GM12878 (cell line): ENCODE measurements around the gene TSSC4.
A peak's percentile ranks its signal among the peaks of the same experiment; 100 is the strongest.

Experiments
- CHD4 ChIP-seq: fragments of 200-600 bp; sonication (generic); IDR thresholded peaks from 2 replicates; pipeline ENCODE4 v1.6.1; 2016; ENCODE audit warnings: mild to moderate bottlenecking
- CTCF ChIP-seq, 3 experiments: IDR thresholded peaks in 2 of 3; conservative IDR thresholded peaks in 1 of 3; 2 replicates each; pipeline ENCODE4 v1.5.1; 2011; ENCODE audit warnings: low read depth in 3 of 3, low read length in 3 of 3, mild to moderate bottlenecking in 3 of 3, control low read depth in 2 of 3, moderate library complexity in 2 of 3, inconsistent platforms in 1 of 3, mixed read lengths in 1 of 3; ENCODE audit not compliant: control insufficient read depth in 2 of 3, insufficient read depth in 1 of 3; ENCODE audit errors: extremely low read depth in 1 of 3
- MXI1 ChIP-seq: fragments of 150-350 bp; IDR thresholded peaks from 2 replicates; pipeline ENCODE4 v1.6.1; 2011; ENCODE audit warnings: low read depth, mild to moderate bottlenecking, inconsistent platforms, low read length, improper control_type of control experiment
- NFXL1 ChIP-seq: fragments of 450-650 bp; IDR thresholded peaks from 2 replicates; pipeline ENCODE4 v1.6.1; 2017; ENCODE audit warnings: antibody characterized with exemption, mild to moderate bottlenecking, borderline replicate concordance
- POLR2A ChIP-seq: IDR thresholded peaks from 2 replicates; pipeline ENCODE4 v1.6.1; 2011; ENCODE audit warnings: low read depth, mild to moderate bottlenecking, low read length
- SIN3A ChIP-seq: IDR thresholded peaks from 2 replicates; pipeline ENCODE4 v1.6.1; 2012; ENCODE audit warnings: low read depth, low read length, improper control_type of control experiment
- TCF7 ChIP-seq: IDR thresholded peaks from 2 replicates; pipeline ENCODE4 v1.6.1; 2014; ENCODE audit warnings: antibody characterized with exemption, borderline replicate concordance
- ZNF24 ChIP-seq: fragments of 450-650 bp; IDR thresholded peaks from 2 replicates; pipeline ENCODE4 v1.6.1; 2017; ENCODE audit warnings: antibody characterized with exemption, mild to moderate bottlenecking
- ZNF622 ChIP-seq: fragments of 450-650 bp; IDR thresholded peaks from 2 replicates; pipeline ENCODE4 v1.6.1; 2017; ENCODE audit warnings: mild to moderate bottlenecking, inconsistent platforms

- no peak for TF ChIP-seq CTCF (IDR thresholded peaks at IDR 0.05 in 2 of 3, conservative IDR thresholded peaks at IDR 0.05 in 1 of 3; ENCODE audit: control insufficient read depth in 2 of 3, extremely low read depth in 1 of 3, insufficient read depth in 1 of 3, low read depth in 3 of 3, low read length in 3 of 3)
- no peak for TF ChIP-seq ZNF622
- TF ChIP-seq MXI1: no peak
- TF ChIP-seq SIN3A: no peak
- no peak for TF ChIP-seq ZNF24
- no peak for TF ChIP-seq NFXL1
- no peak for TF ChIP-seq TCF7
- TF ChIP-seq CHD4: no peak
- peak; percentile 39; the same call in 1 of the 2 replicates for TF ChIP-seq POLR2A
Observed at GRCh38 chr11:2404735-2405196, 4.2 kb downstream of the TSSC4 start.
